Stimulated activated CD4-positive, alpha-beta T cell treated with anti-CD3 and anti-CD28 coated beads, Interleukin-2, amount 100 ng/mL, for 4 hours (primary cell): ENCODE measurements around the gene ATG4D.

ENCODE experiments used
- DNase-seq: peaks from one replicate; pipeline ENCODE4 v3.0.0-alpha.2; 2020; ENCODE audit warnings: low read depth

The ATG4D gene

GRCh38 chr19:10580979-10581631, 37.4 kb downstream of the ATG4D start:
- DNase-seq: peak; percentile 83

GRCh38 chr19:10582091-10582490, 38.4 kb downstream of the ATG4D start:
- no peak for DNase-seq

GRCh38 chr19:10583036-10583776, 39.5 kb downstream of the ATG4D start:
- no peak for DNase-seq

- no peak for DNase-seq
Measured at GRCh38 chr19:10586396-10586795, 42.7 kb downstream of the ATG4D start.

GRCh38 chr19:10587022-10587838, 43.5 kb downstream of the ATG4D start, which contains the start of gene AP1M2:
Gene AP1M2 (minus strand): TSS chr19:10587312. CDS start chr19:10587231, 81 bp downstream.
- no peak for DNase-seq

GRCh38 chr19:10587839-10588150, 44.1 kb downstream of the ATG4D start:
- no peak for DNase-seq

- no peak for DNase-seq
Measured at GRCh38 chr19:10593148-10593547, 49.4 kb downstream of the ATG4D start.

GRCh38 chr19:10593820-10594637, 50.3 kb downstream of the ATG4D start:
- no peak for DNase-seq

- DNase-seq: no peak
Measured at GRCh38 chr19:10600149-10600548, 56.4 kb downstream of the ATG4D start.

- DNase-seq: no peak
Measured at GRCh38 chr19:10601999-10602329, 58.3 kb downstream of the ATG4D start.

- peak; percentile 80 for DNase-seq
Measured at GRCh38 chr19:10602330-10603083, 58.8 kb downstream of the ATG4D start.
